NCI-H2029 treated with DMSO at 0.1 percent for 48 hours (cell line): Measurements from ENCODE around the gene PRICKLE2.

Source experiments
- DNase-seq: peaks from one replicate; lab custom pipeline; 2025; lab: John Stamatoyannopoulos, UW

The PRICKLE2 gene

DNA sequence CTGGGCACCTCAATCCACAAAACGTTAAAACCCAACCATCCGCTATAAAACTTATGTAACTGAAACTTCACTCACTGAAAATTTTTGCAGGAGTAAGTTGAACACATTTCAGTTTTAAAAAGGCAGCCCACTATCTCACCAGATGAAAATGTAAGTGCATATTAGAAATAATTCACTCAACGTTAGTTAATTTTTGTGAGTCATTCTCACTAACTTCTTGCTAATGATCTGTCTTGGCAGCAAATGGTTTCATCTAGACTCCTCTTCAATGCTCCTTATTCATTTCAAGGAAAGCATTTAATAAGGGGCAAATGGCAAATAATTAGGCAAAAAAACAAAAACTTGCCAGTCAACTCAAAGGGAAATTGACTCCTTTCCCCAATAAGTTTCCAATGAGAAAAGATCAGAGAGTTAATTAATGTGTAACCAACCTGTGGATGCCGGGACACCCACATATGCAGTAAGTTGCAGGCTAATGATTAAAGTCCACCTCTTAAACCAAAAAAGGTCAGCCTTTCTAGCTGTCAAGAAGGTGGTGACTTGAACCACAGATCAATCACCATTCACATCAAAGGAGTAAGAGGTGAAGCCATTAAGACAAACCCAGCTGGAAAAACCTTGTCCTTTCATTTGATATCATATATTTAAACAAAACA lies 22.9 kb upstream of the PRICKLE2 start:
- DNase-seq, result no peak

DNA sequence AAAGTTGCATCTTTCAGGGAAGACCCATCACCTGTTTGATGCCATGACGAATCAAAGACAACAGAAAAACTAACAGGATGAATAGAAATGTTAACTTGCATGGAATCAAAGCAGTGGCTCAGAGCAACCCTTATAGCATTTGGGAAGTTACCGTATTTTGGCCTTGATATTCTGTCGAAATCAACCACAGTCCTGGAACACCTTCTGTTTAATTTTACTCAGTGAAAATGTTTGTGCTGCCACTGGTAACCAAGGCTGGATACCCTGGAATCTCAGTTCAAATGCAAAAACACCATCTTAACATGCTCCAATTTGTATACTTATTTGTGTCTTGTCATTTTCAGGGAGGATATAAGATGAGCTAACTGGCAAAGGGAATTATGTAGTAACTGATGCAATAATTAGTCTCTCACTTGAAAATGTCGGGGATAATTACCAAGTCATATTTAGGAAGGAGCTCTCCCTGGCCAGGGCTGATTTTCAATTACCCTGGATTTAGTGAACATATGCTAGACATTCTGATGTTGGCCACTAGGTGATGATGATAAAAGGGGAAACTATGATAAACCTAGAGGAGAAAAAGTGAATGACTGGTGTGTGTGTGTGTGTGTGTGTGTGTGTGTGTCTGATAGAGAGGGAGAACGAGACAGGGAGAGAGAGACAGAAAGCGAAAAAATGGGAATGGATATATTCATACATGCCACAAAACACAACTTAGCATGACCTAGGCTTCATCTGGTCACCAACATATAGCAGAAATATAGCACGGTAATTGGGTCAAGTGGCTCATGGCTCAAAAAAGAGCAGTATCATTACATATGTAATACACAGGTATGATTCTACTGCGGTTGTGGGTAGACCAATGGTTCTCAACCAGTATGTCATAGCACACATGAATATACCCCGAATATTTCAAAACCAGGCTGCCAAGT lies 19.0 kb upstream of the PRICKLE2 start:
- no peak for DNase-seq

DNA sequence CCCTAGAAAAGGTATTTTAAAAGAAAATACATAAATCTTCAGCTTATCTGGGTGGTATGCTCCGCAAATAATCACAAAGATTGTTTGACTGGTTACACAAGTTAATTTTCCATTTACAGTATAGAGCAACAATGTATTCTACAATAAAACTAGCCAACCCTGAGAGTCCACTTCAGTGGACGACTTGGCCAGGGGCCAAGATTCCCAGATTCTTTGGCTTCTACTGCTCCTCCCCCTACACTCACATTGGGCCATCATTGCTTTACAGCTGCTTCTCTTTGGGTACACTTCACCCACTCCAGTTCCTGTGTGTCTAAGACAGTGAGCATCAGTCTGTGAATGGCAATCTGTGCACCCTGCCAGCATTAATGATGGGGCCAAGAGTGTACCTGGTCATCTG lies 17.2 kb upstream of the PRICKLE2 start:
- DNase-seq, result peak; percentile 73

GRCh38 chr3:64240959-64241358 lies 15.7 kb upstream of the PRICKLE2 start:
- no peak for DNase-seq

GRCh38 chr3:64240396-64240795 lies 15.1 kb upstream of the PRICKLE2 start:
- no peak for DNase-seq

GRCh38 chr3:64239841-64240240 lies 14.6 kb upstream of the PRICKLE2 start:
- no peak for DNase-seq

DNA sequence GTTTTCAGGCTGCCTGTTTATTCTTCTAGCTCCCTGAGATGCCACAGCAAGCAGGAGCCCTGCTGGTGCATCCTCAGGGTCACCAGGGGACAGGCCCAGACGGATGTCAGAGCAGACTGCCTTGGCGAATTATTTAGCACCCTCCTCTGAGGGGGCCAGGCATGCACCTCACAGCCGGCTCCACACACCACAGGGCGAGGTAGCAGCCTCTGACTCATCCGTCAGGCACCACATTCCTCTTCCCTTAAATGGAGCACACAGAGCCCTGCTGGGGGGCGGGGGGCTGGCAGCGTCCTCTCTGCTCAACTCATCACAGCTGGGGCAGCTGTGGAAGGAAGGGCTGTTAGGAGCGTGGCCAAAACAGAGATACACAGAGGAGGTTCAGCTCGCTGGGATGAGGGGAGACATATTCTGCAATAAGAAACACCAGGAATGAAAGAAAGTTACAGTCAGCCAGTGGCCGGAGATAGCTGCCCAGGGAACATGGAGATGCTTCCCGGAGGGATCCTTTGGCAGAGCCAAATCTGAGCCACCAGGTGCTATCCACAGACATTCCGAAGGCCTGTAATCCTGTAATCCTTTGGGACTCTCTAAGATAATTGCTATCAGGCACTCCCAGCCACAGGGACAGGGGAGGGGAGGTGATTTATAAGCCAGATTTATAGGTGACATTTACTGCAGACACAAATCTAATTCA lies 13.9 kb upstream of the PRICKLE2 start:
- DNase-seq, result no peak

- no peak for DNase-seq
These were observed 11.8 kb upstream of the PRICKLE2 start for GRCh38 chr3:64237083-64237482.

DNA sequence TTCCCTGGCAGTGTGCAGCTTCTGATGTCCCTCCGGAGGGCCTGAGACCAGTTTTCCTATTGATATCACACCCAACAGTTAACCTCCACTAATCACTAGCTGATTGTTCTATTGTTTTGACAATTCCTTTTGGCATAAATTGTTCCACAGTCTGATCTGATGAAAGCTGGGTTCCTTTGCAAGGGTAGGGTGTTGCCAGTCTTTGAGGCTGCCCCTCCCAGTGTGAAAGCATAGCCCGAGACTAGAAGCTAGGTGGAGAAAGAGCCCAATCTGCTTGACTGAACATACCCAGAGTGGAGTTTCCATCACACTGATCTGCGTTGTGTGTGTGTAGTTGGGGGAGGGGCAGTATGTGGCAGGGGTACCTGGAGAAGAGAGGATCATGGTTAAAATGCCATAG lies 10.3 kb upstream of the PRICKLE2 start:
- DNase-seq, result no peak

GRCh38 chr3:64234571-64234970 lies 9.3 kb upstream of the PRICKLE2 start:
- DNase-seq, result no peak

- DNase-seq, result no peak
These were observed 7.6 kb upstream of the PRICKLE2 start for GRCh38 chr3:64232821-64233220.

DNA sequence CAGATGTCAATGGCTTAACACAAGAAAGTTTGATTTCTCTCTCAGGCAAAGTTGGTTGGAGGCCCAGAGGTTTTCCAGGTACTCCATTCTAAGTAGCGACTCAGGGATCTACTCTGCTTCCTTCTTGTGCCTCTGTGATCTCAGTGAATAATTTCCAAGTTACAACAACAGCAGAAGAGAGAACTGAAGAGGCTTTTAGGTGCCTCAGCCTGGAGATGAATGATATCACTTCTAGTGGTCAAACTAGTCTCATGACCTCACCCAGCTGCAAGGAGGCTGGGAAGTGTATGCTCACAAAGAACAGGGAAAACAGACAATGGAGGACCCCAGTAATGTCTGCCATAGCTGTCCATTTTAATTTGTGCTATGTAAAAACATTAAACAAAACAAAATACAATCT lies 4.6 kb upstream of the PRICKLE2 start:
- DNase-seq, result no peak

GRCh38 chr3:64228110-64228509 lies 2.8 kb upstream of the PRICKLE2 start:
- DNase-seq, result no peak

GRCh38 chr3:64226730-64227129 lies 1.5 kb upstream of the PRICKLE2 start:
- DNase-seq, result no peak

DNA sequence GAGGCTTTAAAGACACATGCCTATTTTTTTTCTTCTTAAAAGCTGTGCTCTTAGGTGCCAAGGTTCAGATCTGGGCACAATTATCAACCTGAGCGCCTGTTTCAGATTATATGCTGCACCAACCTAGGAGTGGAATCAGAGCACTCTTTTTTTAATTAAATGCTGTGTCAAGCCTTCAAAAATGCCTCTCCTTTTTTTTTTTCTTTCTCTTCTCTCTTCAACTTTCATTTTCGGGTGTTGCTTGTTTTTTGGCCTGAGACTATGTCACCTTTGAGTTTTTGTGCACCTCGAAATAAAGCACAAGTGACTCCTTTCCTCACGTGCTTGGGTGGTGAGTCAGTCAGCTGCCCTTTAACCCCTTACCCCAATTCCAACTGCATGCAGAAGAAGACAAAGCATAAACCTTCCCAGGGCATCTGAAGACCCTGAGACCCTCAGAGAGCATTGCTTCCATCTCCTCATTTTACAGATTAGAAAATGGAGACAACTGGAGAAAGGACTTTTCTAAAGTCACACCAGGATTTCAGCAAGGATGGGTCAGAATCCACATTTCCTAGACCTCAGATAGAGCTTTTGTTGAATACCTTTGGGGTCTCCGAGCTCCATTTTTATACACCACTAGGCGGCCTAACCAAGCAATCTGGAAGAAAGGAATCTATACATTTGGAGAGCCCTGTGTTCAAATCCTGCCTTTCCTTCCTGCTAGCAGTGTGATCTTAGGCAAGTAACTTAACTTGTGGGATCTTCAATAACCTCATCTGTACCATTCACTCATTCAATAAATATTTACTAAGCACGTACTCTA lies 631 bp upstream of the PRICKLE2 start:
- DNase-seq, result no peak

- no peak for DNase-seq
These were observed 1.2 kb downstream of the PRICKLE2 start for GRCh38 chr3:64223791-64224745.

GRCh38 chr3:64222501-64223111 lies 2.7 kb downstream of the PRICKLE2 start:
- no peak for DNase-seq

DNA sequence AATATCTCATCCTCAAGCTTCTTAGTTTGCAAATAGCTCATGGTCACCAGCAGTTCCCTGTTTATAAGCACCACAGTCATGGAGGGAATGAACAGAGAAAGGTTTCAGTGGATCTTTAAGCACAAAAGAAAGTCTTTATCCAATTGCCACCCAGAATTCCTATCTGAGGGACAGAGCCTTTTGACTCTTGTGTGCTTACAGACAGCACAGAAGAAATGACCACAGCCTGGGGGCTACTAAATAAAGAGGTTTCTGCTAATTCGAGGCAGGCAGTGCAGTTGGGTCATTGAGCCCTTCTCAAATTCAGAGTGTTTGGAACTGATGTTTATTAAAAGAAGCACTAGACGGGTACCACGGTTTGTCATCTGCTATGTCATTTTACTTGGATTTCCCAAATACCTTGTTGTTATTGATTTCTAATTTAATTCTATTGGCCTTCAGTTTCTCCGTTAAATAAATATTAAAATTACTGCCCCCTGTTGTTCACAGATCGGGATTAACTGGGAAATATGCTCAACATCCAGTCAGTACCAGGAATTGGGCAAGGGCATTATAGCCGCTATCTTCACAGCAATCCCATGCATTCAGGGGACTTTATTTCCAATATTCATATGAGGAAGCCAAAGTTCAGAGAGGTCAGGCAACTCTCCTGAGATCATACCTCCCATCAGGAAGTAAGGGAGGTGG lies 3.6 kb downstream of the PRICKLE2 start:
- DNase-seq, result no peak

- no peak for DNase-seq
These were observed 4.9 kb downstream of the PRICKLE2 start for GRCh38 chr3:64220161-64220914.
